ENCODE data around the gene KCNQ1. TPM values are rescaled to one million over a fixed set of nuclear protein-coding genes. Genes with fewer than 3 reads are reported as not detected.

The KCNQ1 gene
- total RNA-seq, 1 experiment from 2014 or later, result 2.3 TPM

GRCh38 chr11:2881076-2881980, 436.5 kb downstream of the KCNQ1 start:
- no peak overlapping the region; a peak in 1 of 7 replicates for H3K27ac Mint-ChIP-seq
- no peak overlapping the region; the same call in 1 of the 2 replicates for H3K14ac ChIP-seq (ENCODE audit: insufficient read depth, low read length)
- H2BK15ac ChIP-seq (ENCODE audit: low read depth, low read length), result no peak overlapping the region
- H2BK5ac ChIP-seq (ENCODE audit: insufficient read length, low read length), result no peak overlapping the region
- no peak overlapping the region for H3K4ac ChIP-seq (ENCODE audit: low read depth, low read length)
- H2BK20ac ChIP-seq (ENCODE audit: low read depth, low read length, poor library complexity, severe bottlenecking), result no peak overlapping the region
- no peak overlapping the region for H4K91ac ChIP-seq (ENCODE audit: insufficient read length, low read depth, low read length)
- H3K27ac ChIP-seq (ENCODE audit: insufficient read length, low read depth, low read length), result no peak overlapping the region
- TF ChIP-seq CTCF (conservative IDR thresholded peaks at IDR 0.05), result no peak
- H2BK120ac ChIP-seq (ENCODE audit: low read depth, low read length, poor library complexity, severe bottlenecking), result no peak overlapping the region
- no peak overlapping the region for H3K18ac ChIP-seq (ENCODE audit: insufficient read length, low read depth, low read length)
- H3T11ph ChIP-seq (ENCODE audit: low read length), result no peak overlapping the region
- H3K9ac ChIP-seq (ENCODE audit: extremely low read depth, insufficient read length, low read length), result no peak overlapping the region
- H3K23me2 ChIP-seq (ENCODE audit: insufficient read length, low read depth, low read length, poor library complexity, severe bottlenecking), result no peaks in the 10 kb centered on the region
- no peak for DNase-seq
- no peak overlapping the region for H2AFZ ChIP-seq (ENCODE audit: low read length)
- no peak overlapping the region for H3K23ac ChIP-seq (ENCODE audit: insufficient read length, low read depth, low read length)
- H3K4me1 ChIP-seq (ENCODE audit: insufficient read depth, low read length), result no peaks in the 10 kb centered on the region; the same call in 1 of the 2 replicates
- H3K27me3 Mint-ChIP-seq (ENCODE audit: low read depth), result peaks cover 82% of the 10 kb centered on the region
- H3K9me3 Mint-ChIP-seq, result peaks cover 4 to 8% of the 10 kb centered on the region in 2 experiments; a peak in 4 of 5 replicates
- H3K9me3 ChIP-seq (ENCODE audit: control insufficient read depth, low read depth, low read length), result no peaks in the 10 kb centered on the region
- no peak overlapping the region for H3K4me2 ChIP-seq (ENCODE audit: insufficient read depth, insufficient read length, low read length)
- H3K56ac ChIP-seq (ENCODE audit: insufficient read length, low read depth, low read length), result no peak overlapping the region
- no peaks in the 10 kb centered on the region for H4K20me1 ChIP-seq (ENCODE audit: control insufficient read depth, insufficient read depth, insufficient read length)
- H2BK12ac ChIP-seq (ENCODE audit: insufficient read length, low read depth, low read length), result no peak overlapping the region
- H3K4me1 Mint-ChIP-seq, result peaks cover 13 to 15% of the 10 kb centered on the region in 2 experiments
- no peaks in the 10 kb centered on the region for H3K79me2 ChIP-seq (ENCODE audit: insufficient read depth, low read length)
- no peak overlapping the region; a peak in 1 of 5 replicates for H3K4me3 Mint-ChIP-seq
- H3K27me3 ChIP-seq (ENCODE audit: insufficient read depth, low read length), result peaks cover 7% of the 10 kb centered on the region; the same call in 1 of the 2 replicates
- H2AK5ac ChIP-seq (ENCODE audit: insufficient read length, low read length), result no peak overlapping the region
- H4K8ac ChIP-seq (replicated peaks; ENCODE audit: insufficient read length, low read depth, low read length), result no peak overlapping the region
- no CpG with 5 or more reads among the region's 19 CpGs for WGBS (ENCODE audit: extremely low coverage, insufficient read length, low lambda C conversion rate)
- no peaks in the 10 kb centered on the region for H3K79me1 ChIP-seq (ENCODE audit: insufficient read depth, low read depth, low read length, poor library complexity, severe bottlenecking)
- no peak overlapping the region for H4K5ac ChIP-seq (ENCODE audit: insufficient read length, low read depth, low read length)
- peaks cover 3 to 6% (median 5%) of the 10 kb centered on the region in 3 experiments; a peak in 5 of 7 replicates for H3K36me3 Mint-ChIP-seq (ENCODE audit: insufficient read depth in 1 of 3, low read depth in 3 of 3)

Measured in H9 (cell line).